Fibroblast of lung (primary cell): ENCODE data around the gene SETX. TPM values are rescaled to one million over a fixed set of nuclear protein-coding genes. Genes with fewer than 3 reads are reported as not detected.

Experiments used
- DNase-seq, 2 donors: peaks; one replicate each; pipeline versions ENCODE4 v3.0.0 to v3.0.0-alpha.2; 2010; ENCODE audit warnings: low read depth in 2 of 2
- H2AFZ ChIP-seq: 2 replicates; pipeline ENCODE4 v1.5.1; 2012; ENCODE audit warnings: low read length, control low read depth, inconsistent platforms
- H3K27ac ChIP-seq: 2 replicates; pipeline ENCODE4 v1.5.1; 2011; ENCODE audit warnings: low read length, control low read depth; ENCODE audit not compliant: insufficient read depth
- H3K27me3 ChIP-seq: 2 replicates; pipeline ENCODE4 v1.5.1; 2011; ENCODE audit warnings: mild to moderate bottlenecking, low read length; ENCODE audit not compliant: control insufficient read depth, insufficient read depth
- H3K36me3 ChIP-seq: 2 replicates; pipeline ENCODE4 v1.5.1; 2011; ENCODE audit warnings: low read length; ENCODE audit not compliant: control insufficient read depth, insufficient read depth
- H3K4me1 ChIP-seq: 2 replicates; pipeline ENCODE4 v1.5.1; 2011; ENCODE audit warnings: low read length; ENCODE audit not compliant: control insufficient read depth, insufficient read depth; ENCODE audit errors: extremely low read depth
- H3K4me2 ChIP-seq: 2 replicates; pipeline ENCODE4 v1.5.1; 2011; ENCODE audit warnings: low read length, control low read depth; ENCODE audit not compliant: insufficient read depth; ENCODE audit errors: extremely low read depth
- H3K4me3 ChIP-seq, 4 experiments: fragments of 200-600 bp in 1 of 4; sonication (generic) in 1 of 4; replicated peaks in 1 of 4; 2 replicates each; pipeline ENCODE4 v1.5.1; 2011 to 2016; ENCODE audit warnings: low read length in 4 of 4, low read depth in 3 of 4, mild to moderate bottlenecking in 3 of 4, control low read depth in 2 of 4, inconsistent platforms in 1 of 4, mixed read lengths in 1 of 4; ENCODE audit not compliant: insufficient read depth in 1 of 4; ENCODE audit errors: control extremely low read depth in 1 of 4
- H3K79me2 ChIP-seq: 2 replicates; pipeline ENCODE4 v1.5.1; 2012; ENCODE audit warnings: mild to moderate bottlenecking, low read length, inconsistent platforms; ENCODE audit not compliant: control insufficient read depth, insufficient read depth
- H3K9ac ChIP-seq: 2 replicates; pipeline ENCODE4 v1.5.1; 2011; ENCODE audit warnings: mild to moderate bottlenecking, low read length, control low read depth; ENCODE audit not compliant: insufficient read depth
- H3K9me3 ChIP-seq: 2 replicates; pipeline ENCODE4 v1.5.1; 2012; ENCODE audit warnings: low read depth, low read length; ENCODE audit not compliant: control insufficient read depth, insufficient read depth
- H4K20me1 ChIP-seq: 2 replicates; pipeline ENCODE4 v1.5.1; 2011; ENCODE audit warnings: low read length; ENCODE audit not compliant: control insufficient read depth, insufficient read depth; ENCODE audit errors: extremely low read depth
- EZH2 ChIP-seq: IDR thresholded peaks from 2 replicates; pipeline ENCODE4 v1.5.1; 2012; ENCODE audit warnings: low read length, control low read depth, mild to moderate bottlenecking; ENCODE audit errors: missing control alignments
- polyA plus RNA-seq, 2 donors: library from polyadenylated mRNA; depleted of rRNA in 1 of 2; stranded (reverse) in 1 of 2; unstranded in 1 of 2; fragments of >200 nt; gene quantifications; 2 replicates each; pipeline ENCODE4 v1.2.1, GENCODE V29; 2011 to 2012; ENCODE audit warnings: missing spikeins in 1 of 2
- total RNA-seq: library from RNA; depleted of rRNA; stranded (reverse); fragments of >200 nt; gene quantifications from 2 replicates; pipeline ENCODE4 v1.2.1, GENCODE V29; 2014
- TF ChIP-seq, protein P1 (sequence below), 2 donors: IDR thresholded peaks in 1 of 2; conservative IDR thresholded peaks in 1 of 2; 1 replicate in 1 of 2; 2 replicates in 1 of 2; pipeline ENCODE4 v1.5.1; 2011 to 2012; ENCODE audit warnings: low read length in 2 of 2, control low read depth in 1 of 2, inconsistent platforms in 1 of 2, low read depth in 1 of 2, mild to moderate bottlenecking in 1 of 2

SETX gene
- total and polyA plus RNA-seq, 2 donors (not counting 1 experiment from before 2014, with no cell fraction given), result 31.5 to 78.3 TPM

DNA sequence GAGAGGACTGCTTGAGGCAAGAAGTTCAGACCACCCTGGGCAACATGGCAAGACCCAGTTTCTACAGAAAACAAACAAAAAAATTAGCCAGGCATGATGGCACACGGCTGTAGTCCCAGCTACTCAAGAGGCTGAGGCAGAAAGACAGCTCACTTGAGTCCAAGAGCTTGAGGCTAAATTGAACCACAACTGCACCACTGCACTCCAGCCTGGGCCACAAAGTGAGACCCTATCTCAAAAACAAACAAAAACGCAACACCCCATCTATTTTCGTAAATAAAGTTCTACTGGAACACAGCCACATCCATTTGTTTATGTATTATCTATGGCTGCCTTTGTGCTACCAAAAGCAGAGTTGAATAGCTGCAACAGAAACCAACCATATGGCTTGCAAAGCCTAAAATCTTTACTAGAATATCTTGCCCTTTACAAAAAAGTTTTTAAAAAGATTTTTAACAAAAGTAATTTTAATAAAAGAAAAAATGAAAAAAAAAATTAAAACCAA is 67.5 kb downstream of the SETX start:
- H3K4me3 ChIP-seq, result no peak overlapping the region
- no peaks in the 10 kb centered on the region for H4K20me1 ChIP-seq
- no peak overlapping the region for H3K9ac ChIP-seq
- no peak overlapping the region for H3K4me2 ChIP-seq
- peaks cover 14% of the 10 kb centered on the region for H3K4me1 ChIP-seq
- H3K9me3 ChIP-seq, result no peaks in the 10 kb centered on the region
- DNase-seq, result peak in 1 of 2 donors; percentile 58
- no peaks in the 10 kb centered on the region for H3K79me2 ChIP-seq
- H2AFZ ChIP-seq, result no peak overlapping the region
- H3K27ac ChIP-seq, result no peak overlapping the region
- TF ChIP-seq, protein P1, sequence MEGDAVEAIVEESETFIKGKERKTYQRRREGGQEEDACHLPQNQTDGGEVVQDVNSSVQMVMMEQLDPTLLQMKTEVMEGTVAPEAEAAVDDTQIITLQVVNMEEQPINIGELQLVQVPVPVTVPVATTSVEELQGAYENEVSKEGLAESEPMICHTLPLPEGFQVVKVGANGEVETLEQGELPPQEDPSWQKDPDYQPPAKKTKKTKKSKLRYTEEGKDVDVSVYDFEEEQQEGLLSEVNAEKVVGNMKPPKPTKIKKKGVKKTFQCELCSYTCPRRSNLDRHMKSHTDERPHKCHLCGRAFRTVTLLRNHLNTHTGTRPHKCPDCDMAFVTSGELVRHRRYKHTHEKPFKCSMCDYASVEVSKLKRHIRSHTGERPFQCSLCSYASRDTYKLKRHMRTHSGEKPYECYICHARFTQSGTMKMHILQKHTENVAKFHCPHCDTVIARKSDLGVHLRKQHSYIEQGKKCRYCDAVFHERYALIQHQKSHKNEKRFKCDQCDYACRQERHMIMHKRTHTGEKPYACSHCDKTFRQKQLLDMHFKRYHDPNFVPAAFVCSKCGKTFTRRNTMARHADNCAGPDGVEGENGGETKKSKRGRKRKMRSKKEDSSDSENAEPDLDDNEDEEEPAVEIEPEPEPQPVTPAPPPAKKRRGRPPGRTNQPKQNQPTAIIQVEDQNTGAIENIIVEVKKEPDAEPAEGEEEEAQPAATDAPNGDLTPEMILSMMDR (conservative IDR thresholded peaks at IDR 0.05 in 1 of 2, IDR thresholded peaks at IDR 0.05 in 1 of 2; ENCODE audit: low read depth in 1 of 2, low read length in 2 of 2), result no peak
- no peak for TF ChIP-seq EZH2
- H3K36me3 ChIP-seq, result peaks cover 7% of the 10 kb centered on the region
- no peaks in the 10 kb centered on the region for H3K27me3 ChIP-seq

DNA sequence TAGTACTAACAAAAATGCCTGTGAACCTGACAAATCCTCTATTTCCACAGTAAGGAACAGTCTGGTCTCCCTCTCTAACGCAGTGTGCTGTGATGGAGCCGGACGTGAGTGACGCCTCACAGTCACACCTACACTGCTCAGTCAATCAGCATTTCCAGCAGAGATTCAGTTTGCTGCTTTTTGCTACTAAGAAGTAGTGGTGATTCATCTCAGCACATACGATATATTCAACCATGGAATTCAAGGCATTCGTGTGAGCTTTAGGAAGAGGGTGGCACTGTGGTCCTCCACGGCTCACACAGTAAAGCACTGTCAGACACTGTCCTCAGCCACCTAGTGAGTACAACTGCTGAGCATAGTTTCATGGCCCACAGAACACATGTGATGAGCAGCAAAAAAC is 70.9 kb downstream of the SETX start:
- H4K20me1 ChIP-seq, result no peaks in the 10 kb centered on the region
- H3K36me3 ChIP-seq, result peaks cover 10% of the 10 kb centered on the region
- H2AFZ ChIP-seq, result no peak overlapping the region
- H3K27ac ChIP-seq, result no peak overlapping the region
- no peaks in the 10 kb centered on the region for H3K79me2 ChIP-seq
- TF ChIP-seq EZH2, result no peak
- TF ChIP-seq, protein P1 (conservative IDR thresholded peaks at IDR 0.05 in 1 of 2, IDR thresholded peaks at IDR 0.05 in 1 of 2; ENCODE audit: low read depth in 1 of 2, low read length in 2 of 2), result no peak
- no peaks in the 10 kb centered on the region for H3K27me3 ChIP-seq
- H3K9ac ChIP-seq, result no peak overlapping the region
- no peak overlapping the region for H3K4me3 ChIP-seq
- H3K9me3 ChIP-seq, result no peaks in the 10 kb centered on the region
- H3K4me2 ChIP-seq, result no peak overlapping the region
- DNase-seq, result peak; percentile 29 to 70
- peaks cover 12% of the 10 kb centered on the region for H3K4me1 ChIP-seq

DNA sequence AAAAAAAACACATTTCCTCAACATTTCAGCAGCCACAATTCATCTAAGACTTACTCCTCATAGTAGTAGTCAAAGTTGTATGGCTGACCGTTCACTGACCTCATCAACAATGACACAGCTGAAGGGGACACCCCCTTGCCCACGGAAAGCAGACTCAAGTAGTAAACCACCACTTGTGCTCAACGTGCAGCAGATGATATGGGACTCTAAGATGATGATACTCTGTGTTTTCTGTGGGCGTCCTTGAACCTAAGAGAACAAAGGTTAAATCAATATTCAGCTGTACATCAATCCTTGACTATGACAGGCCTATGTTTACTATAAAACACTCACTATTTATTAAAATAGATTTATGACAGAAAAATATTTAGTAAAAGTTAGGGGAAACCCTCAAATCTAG is 71.6 kb downstream of the SETX start:
- Histone ChIP-seq H3K9ac (no peak overlapping the region), H2AFZ (no peak overlapping the region), H3K4me3 (no peak overlapping the region), H3K27me3 (no peaks in the 10 kb centered on the region), H3K4me2 (no peak overlapping the region), H4K20me1 (no peaks in the 10 kb centered on the region), H3K9me3 (no peaks in the 10 kb centered on the region), H3K4me1 (peaks cover 7% of the 10 kb centered on the region), H3K36me3 (peaks cover 10% of the 10 kb centered on the region), H3K27ac (peak overlapping the region; percentile 59), H3K79me2 (no peaks in the 10 kb centered on the region)
- TF ChIP-seq EZH2, result no peak
- TF ChIP-seq, protein P1 (conservative IDR thresholded peaks at IDR 0.05 in 1 of 2, IDR thresholded peaks at IDR 0.05 in 1 of 2; ENCODE audit: low read depth in 1 of 2, low read length in 2 of 2), result no peak
- DNase-seq, result no peak
